Activated T-cell treated with anti-CD3 and anti-CD28 coated beads, Interleukin-2, amount 50 U/mL, for 24 hours (primary cell): ENCODE data around the gene AKR1C2.
"Not testable (repeated sequence)": the region's sequence is repeated elsewhere in the genome, so short reads cannot be mapped to it uniquely, and the experiment has no call there.

Source experiments
- DNase-seq: peaks from one replicate; pipeline ENCODE4 v3.0.0-alpha.2; 2020
- H3K27ac Mint-ChIP-seq: 2 replicates; pipeline ENCODE4 v1.8.0; 2020; ENCODE audit warnings: mild to moderate bottlenecking, mixed read lengths
- H3K27me3 Mint-ChIP-seq: 2 replicates; pipeline ENCODE4 v1.8.0; 2020; ENCODE audit warnings: mixed read lengths
- H3K36me3 Mint-ChIP-seq: 2 replicates; pipeline ENCODE4 v1.8.0; 2020; ENCODE audit warnings: low read depth, mixed read lengths
- H3K4me1 Mint-ChIP-seq: 2 replicates; pipeline ENCODE4 v1.8.0; 2020; ENCODE audit warnings: low read depth, mixed read lengths
- H3K4me3 Mint-ChIP-seq: 2 replicates; pipeline ENCODE4 v1.8.0; 2020; ENCODE audit warnings: mild to moderate bottlenecking, moderate library complexity, mixed read lengths
- H3K9me3 Mint-ChIP-seq: 2 replicates; pipeline ENCODE4 v1.8.0; 2020; ENCODE audit warnings: mixed read lengths

Gene AKR1C2

GRCh38 chr10:4984223-4984622 lies 19.4 kb downstream of the AKR1C2 start:
- no peaks in the 10 kb centered on the region for H3K27me3 Mint-ChIP-seq
- no peak overlapping the region for H3K4me3 Mint-ChIP-seq
- no peak overlapping the region for H3K27ac Mint-ChIP-seq
- H3K9me3 Mint-ChIP-seq, result no peaks in the 10 kb centered on the region
- H3K36me3 Mint-ChIP-seq, result no peaks in the 10 kb centered on the region
- no peaks in the 10 kb centered on the region for H3K4me1 Mint-ChIP-seq
- no peak for DNase-seq

DNA sequence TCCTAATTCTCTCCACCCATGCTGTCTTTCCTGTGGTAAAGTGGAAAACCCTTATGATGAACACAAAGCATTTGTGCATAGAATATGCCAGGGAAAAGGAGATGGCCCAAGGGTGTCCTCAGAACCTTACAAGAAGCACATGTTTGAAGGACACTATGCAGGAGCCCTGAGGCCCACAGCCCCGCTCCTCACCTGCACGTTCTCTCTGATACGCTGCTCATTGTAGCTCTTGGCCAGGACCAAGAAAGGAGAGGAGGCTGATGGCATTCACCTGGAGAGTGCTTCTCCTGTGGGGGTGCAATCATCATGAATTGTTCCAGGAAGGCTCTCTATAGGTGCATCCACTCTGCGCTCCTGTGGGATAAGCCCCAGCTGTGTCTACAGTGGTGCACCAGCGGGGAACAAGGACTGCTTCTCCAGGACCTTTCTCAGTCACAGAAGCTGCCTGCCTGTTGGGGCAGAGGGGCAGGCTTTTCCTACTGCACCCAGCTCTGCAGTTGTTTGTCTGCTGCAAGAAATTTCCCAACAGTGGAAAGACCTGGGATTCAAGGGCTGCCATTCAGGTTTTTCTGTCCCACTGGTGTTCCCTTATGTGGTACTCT lies 19.9 kb downstream of the AKR1C2 start:
- Mint-ChIP-seq H3K27ac (no peak overlapping the region), H3K27me3 (no peaks in the 10 kb centered on the region), H3K4me1 (no peaks in the 10 kb centered on the region), H3K4me3 (no peak overlapping the region), H3K36me3 (no peaks in the 10 kb centered on the region), H3K9me3 (no peaks in the 10 kb centered on the region)
- DNase-seq, result no peak

DNA sequence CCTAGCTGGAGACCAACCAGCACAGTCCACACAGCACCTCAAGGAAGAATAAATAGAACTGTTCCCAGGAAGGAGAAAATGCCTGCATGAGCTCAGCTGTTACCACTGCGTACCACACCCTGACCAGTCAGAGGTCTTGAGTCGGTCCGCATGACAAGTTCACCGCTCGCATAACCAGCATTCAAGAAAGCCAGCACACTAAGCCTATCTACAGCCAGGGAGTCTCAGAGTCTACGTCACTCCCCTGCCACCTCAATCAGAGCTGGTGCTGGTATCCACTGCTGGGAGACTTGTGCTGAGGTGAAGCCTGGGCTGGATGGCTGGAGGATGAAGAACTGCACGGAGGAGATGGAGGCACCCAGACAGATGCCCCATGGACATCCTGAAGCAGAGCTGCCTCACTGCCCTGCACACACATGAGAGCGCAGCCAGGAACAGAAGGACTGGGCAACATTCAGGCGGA lies 20.9 kb downstream of the AKR1C2 start:
- Mint-ChIP-seq H3K4me1 (no peaks in the 10 kb centered on the region), H3K27ac (no peak overlapping the region), H3K36me3 (no peaks in the 10 kb centered on the region), H3K4me3 (no peak overlapping the region), H3K27me3 (no peaks in the 10 kb centered on the region), H3K9me3 (no peaks in the 10 kb centered on the region)
- no peak for DNase-seq

GRCh38 chr10:4981722-4982471 lies 21.8 kb downstream of the AKR1C2 start:
- Mint-ChIP-seq H3K9me3 (no peaks in the 10 kb centered on the region), H3K27ac (no peak overlapping the region), H3K27me3 (no peaks in the 10 kb centered on the region), H3K4me3 (no peak overlapping the region), H3K36me3 (peaks cover 2% of the 10 kb centered on the region), H3K4me1 (no peaks in the 10 kb centered on the region)
- DNase-seq, result no peak

DNA sequence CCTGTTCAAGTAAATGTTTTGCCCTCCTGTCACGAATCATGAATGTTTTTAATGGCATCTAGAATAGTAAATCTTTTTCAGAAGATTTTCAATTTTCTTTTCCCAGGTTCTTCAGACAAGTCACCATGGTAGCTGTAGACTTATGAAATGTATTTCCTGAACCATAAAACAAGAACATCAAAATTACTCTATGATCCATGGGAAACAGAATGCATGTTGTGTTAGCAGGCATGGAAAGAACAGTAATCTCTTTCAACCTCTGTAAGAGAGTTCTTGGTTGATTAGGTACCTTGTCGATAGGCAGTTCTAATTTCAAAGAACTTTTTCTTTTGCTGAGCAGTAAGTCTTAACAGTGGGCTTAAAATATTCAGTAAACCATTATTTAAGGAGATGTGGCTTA lies 22.9 kb downstream of the AKR1C2 start:
- Mint-ChIP-seq H3K36me3 (peaks cover 3% of the 10 kb centered on the region), H3K9me3 (no peaks in the 10 kb centered on the region), H3K4me1 (no peaks in the 10 kb centered on the region), H3K27me3 (no peaks in the 10 kb centered on the region), H3K4me3 (no peak overlapping the region), H3K27ac (no peak overlapping the region)
- DNase-seq, result no peak

GRCh38 chr10:4978870-4979269 lies 24.8 kb downstream of the AKR1C2 start:
- H3K4me3 Mint-ChIP-seq, result no peak overlapping the region
- no peaks in the 10 kb centered on the region for H3K9me3 Mint-ChIP-seq
- no peak overlapping the region for H3K27ac Mint-ChIP-seq

GRCh38 chr10:4977025-4977424 lies 26.6 kb downstream of the AKR1C2 start:
- Mint-ChIP-seq H3K9me3 (no peaks in the 10 kb centered on the region), H3K4me1 (no peaks in the 10 kb centered on the region), H3K4me3 (no peak overlapping the region), H3K27me3 (no peaks in the 10 kb centered on the region), H3K36me3 (peaks cover 3% of the 10 kb centered on the region), H3K27ac (no peak overlapping the region)
- DNase-seq, result no peak

More at GRCh38 chr10:4978870-4979269, 24.8 kb downstream of the AKR1C2 start:
- no peak for DNase-seq
- no peaks in the 10 kb centered on the region for H3K4me1 Mint-ChIP-seq
- H3K27me3 Mint-ChIP-seq, result no peaks in the 10 kb centered on the region
- peaks cover 3% of the 10 kb centered on the region for H3K36me3 Mint-ChIP-seq

- H3K4me1 Mint-ChIP-seq, H3K27me3 Mint-ChIP-seq, H3K27ac Mint-ChIP-seq, H3K9me3 Mint-ChIP-seq, H3K4me3 Mint-ChIP-seq, DNase-seq: not testable (repeated sequence)
- H3K36me3 Mint-ChIP-seq, result peaks cover 11% of the 10 kb centered on the region
Measured at GRCh38 chr10:4974400-4974799, 29.3 kb downstream of the AKR1C2 start.

DNA sequence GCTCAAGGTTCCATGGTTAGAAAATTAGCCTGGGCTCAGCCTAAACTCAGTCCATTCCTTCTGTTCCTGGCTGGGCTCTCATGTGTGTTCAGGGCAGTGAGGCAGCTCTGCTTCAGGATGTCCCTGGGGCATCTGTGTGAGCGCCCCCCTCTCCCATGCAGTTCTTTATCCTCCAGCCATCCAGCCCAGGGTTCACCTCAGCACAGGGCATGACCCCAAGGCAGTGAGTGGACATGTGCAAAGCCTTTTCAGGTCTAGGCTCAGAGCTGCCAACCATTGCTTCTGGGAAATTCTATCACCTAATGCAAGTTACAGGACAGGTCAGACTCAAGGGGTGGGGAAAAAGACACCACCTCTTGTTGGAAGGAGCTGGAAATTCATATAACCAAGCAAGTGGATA lies 30.4 kb downstream of the AKR1C2 start:
- not testable (repeated sequence) for H3K27ac Mint-ChIP-seq, H3K27me3 Mint-ChIP-seq, DNase-seq, H3K9me3 Mint-ChIP-seq, H3K4me1 Mint-ChIP-seq, H3K4me3 Mint-ChIP-seq
- peaks cover 11% of the 10 kb centered on the region for H3K36me3 Mint-ChIP-seq

- not testable (repeated sequence) for H3K9me3 Mint-ChIP-seq, H3K27ac Mint-ChIP-seq, H3K4me3 Mint-ChIP-seq, H3K4me1 Mint-ChIP-seq, H3K27me3 Mint-ChIP-seq, DNase-seq
- H3K36me3 Mint-ChIP-seq, result peaks cover 11% of the 10 kb centered on the region
Measured at GRCh38 chr10:4972369-4973142, 31.1 kb downstream of the AKR1C2 start.

- not testable (repeated sequence) for H3K27me3 Mint-ChIP-seq, DNase-seq, H3K9me3 Mint-ChIP-seq, H3K4me1 Mint-ChIP-seq, H3K4me3 Mint-ChIP-seq, H3K27ac Mint-ChIP-seq, H3K36me3 Mint-ChIP-seq
Measured at GRCh38 chr10:4970362-4970761, 33.3 kb downstream of the AKR1C2 start.

- not testable (repeated sequence) for H3K9me3 Mint-ChIP-seq
Measured at GRCh38 chr10:4969289-4969688, 34.4 kb downstream of the AKR1C2 start.

DNA sequence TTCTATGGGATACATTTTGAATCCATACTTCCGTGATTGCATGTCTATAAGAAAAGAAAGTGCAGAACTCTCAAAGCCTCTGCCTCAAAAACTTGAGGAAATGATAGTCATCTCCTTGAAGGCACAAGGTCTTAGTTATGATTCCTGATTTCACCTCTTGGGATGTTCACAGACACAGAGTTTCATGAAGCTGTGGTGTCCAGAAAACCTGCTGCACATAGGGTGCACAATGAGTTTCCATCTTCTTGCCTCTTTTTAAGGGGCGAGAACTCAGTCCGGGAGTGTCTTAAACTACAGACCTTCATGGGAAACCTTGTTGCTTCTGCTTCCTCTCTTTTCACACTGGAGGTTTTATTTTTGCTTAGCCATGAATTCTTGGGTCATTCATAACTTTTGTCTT lies 36.5 kb downstream of the AKR1C2 start:
- DNase-seq, H3K4me3 Mint-ChIP-seq, H3K27me3 Mint-ChIP-seq, H3K36me3 Mint-ChIP-seq, H3K9me3 Mint-ChIP-seq, H3K27ac Mint-ChIP-seq, H3K4me1 Mint-ChIP-seq: not testable (repeated sequence)

More at GRCh38 chr10:4969289-4969688, 34.4 kb downstream of the AKR1C2 start:
- not testable (repeated sequence) for DNase-seq, H3K4me1 Mint-ChIP-seq, H3K4me3 Mint-ChIP-seq, H3K27ac Mint-ChIP-seq, H3K36me3 Mint-ChIP-seq, H3K27me3 Mint-ChIP-seq

DNA sequence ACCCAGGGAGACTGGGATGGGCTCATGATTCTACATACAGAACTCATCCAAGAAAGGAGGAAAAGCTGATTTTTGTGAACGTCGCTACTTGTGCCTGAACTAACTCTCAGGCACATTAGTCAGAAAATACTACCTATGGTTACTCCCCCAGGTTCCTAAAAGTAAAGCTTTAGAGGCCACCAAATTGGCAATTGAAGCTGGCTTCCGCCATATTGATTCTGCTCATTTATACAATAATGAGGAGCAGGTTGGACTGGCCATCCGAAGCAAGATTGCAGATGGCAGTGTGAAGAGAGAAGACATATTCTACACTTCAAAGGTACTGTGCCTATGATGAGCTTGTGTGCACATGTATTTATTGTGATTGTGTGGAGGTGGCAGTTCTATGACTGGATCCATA lies 37.9 kb downstream of the AKR1C2 start:
- H3K36me3 Mint-ChIP-seq, DNase-seq, H3K27ac Mint-ChIP-seq, H3K4me3 Mint-ChIP-seq, H3K9me3 Mint-ChIP-seq, H3K27me3 Mint-ChIP-seq, H3K4me1 Mint-ChIP-seq: not testable (repeated sequence)

DNA sequence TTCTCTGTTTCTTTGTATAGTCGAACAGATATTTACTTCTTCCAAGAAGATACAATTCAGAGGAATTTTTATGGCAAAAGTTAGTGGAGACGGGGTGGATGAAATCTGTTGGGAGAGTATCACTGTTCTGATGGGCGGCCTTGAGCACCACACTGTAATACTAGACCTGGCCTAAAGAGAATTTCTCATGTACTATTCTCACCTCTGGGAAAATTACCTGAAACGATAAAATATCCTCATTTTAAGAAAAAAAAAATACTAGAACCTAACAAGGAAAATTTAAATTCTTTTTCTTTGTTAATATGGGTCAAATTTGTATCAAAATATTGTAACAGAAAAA lies 39.9 kb downstream of the AKR1C2 start:
- not testable (repeated sequence) for H3K4me1 Mint-ChIP-seq, H3K27ac Mint-ChIP-seq, H3K36me3 Mint-ChIP-seq, DNase-seq, H3K4me3 Mint-ChIP-seq, H3K27me3 Mint-ChIP-seq, H3K9me3 Mint-ChIP-seq
